SW 1271 (cell line): Measurements from ENCODE around the gene NDUFB2.
"Not testable (repeated sequence)": the region's sequence is repeated elsewhere in the genome, so short reads cannot be mapped to it uniquely, and the experiment has no call there.

Experiments
- DNase-seq, 2 experiments: peaks; one replicate each; lab custom pipeline; 2025; lab: John Stamatoyannopoulos, UW

The NDUFB2 gene

GRCh38 chr7:140734096-140734495, 37.6 kb downstream of the NDUFB2 start:
- DNase-seq, result no peak

- DNase-seq, result no peak
These were observed 38.2 kb downstream of the NDUFB2 start for GRCh38 chr7:140734729-140735128.

- DNase-seq, result no peak
These were observed 41.8 kb downstream of the NDUFB2 start for GRCh38 chr7:140738280-140738679.

- not testable (repeated sequence) for DNase-seq
These were observed 46.7 kb downstream of the NDUFB2 start for GRCh38 chr7:140743255-140743654.

GRCh38 chr7:140744005-140744404, 47.5 kb downstream of the NDUFB2 start:
- DNase-seq, result no peak

GRCh38 chr7:140745266-140746058, 49.0 kb downstream of the NDUFB2 start:
- no peak for DNase-seq

GRCh38 chr7:140746751-140747150, 50.2 kb downstream of the NDUFB2 start:
- DNase-seq, result no peak

GRCh38 chr7:140752533-140752932, 56.0 kb downstream of the NDUFB2 start:
- DNase-seq, result no peak

GRCh38 chr7:140754506-140754905, 58.0 kb downstream of the NDUFB2 start:
- no peak for DNase-seq
